Ovary (tissue), 3 donors: ENCODE data around the gene EMC6.
"Not testable (repeated sequence)": the region's sequence is repeated elsewhere in the genome, so short reads cannot be mapped to it uniquely, and the experiment has no call there.

Experiments
- CTCF ChIP-seq, 3 donors: fragments of 450-650 bp in 2 of 3; fragments of 200-600 bp in 1 of 3; IDR thresholded peaks; one replicate each; pipeline versions ENCODE4 v1.5.1 to v1.8.0; 2016 to 2022; ENCODE audit warnings: antibody characterized with exemption in 3 of 3, mild to moderate bottlenecking in 1 of 3
- EP300 ChIP-seq: sonication (generic); formaldehyde crosslinking; IDR thresholded peaks from one replicate; pipeline ENCODE4 v1.6.1; 2017; ENCODE audit warnings: antibody characterized with exemption
- donor health status: DM: no; HTN: no; CAD: no.

GRCh38 chr17:3705718-3705984 lies 37.0 kb downstream of the EMC6 start:
- TF ChIP-seq CTCF (IDR thresholded peaks at IDR 0.05); EP300: not testable (repeated sequence)
